Astrocyte (in vitro differentiated cells and primary cell): ENCODE results near the gene BORCS6. TPM values are rescaled to one million over a fixed set of nuclear protein-coding genes. Genes with fewer than 3 reads are reported as not detected.

ENCODE experiments used
- DNase-seq: peaks from one replicate; pipeline ENCODE4 v3.0.0-alpha.2; 2010; ENCODE audit warnings: low read depth
- FAIRE-seq: peaks from 2 replicates; lab custom pipeline; 2011; peaks lifted over from hg19 to GRCh38; lab: Jason Lieb, UNC
- H2AFZ ChIP-seq: 2 replicates; pipeline ENCODE4 v1.6.0; 2012; ENCODE audit warnings: low read depth, low read length, inconsistent platforms
- H3K27ac ChIP-seq: 2 replicates; pipeline ENCODE4 v1.5.1; 2011; ENCODE audit warnings: low read depth, low read length, inconsistent platforms
- H3K27me3 ChIP-seq: 2 replicates; pipeline ENCODE4 v1.6.0; 2011; ENCODE audit warnings: low read length, inconsistent platforms; ENCODE audit not compliant: insufficient read depth
- H3K36me3 ChIP-seq: 2 replicates; pipeline ENCODE4 v1.5.1; 2011; ENCODE audit warnings: low read length, inconsistent platforms; ENCODE audit not compliant: insufficient read depth
- H3K4me1 ChIP-seq: 2 replicates; pipeline ENCODE4 v1.5.1; 2011; ENCODE audit warnings: low read length, inconsistent platforms; ENCODE audit not compliant: insufficient read depth
- H3K4me2 ChIP-seq: 2 replicates; pipeline ENCODE4 v1.6.0; 2012; ENCODE audit warnings: low read length, inconsistent platforms
- H3K4me3 ChIP-seq: 2 replicates; pipeline ENCODE4 v1.5.1; 2011; ENCODE audit warnings: low read depth, mild to moderate bottlenecking, low read length, inconsistent platforms; ENCODE audit not compliant: insufficient read depth
- H3K79me2 ChIP-seq: 2 replicates; pipeline ENCODE4 v1.6.0; 2012; ENCODE audit warnings: mild to moderate bottlenecking, low read length, inconsistent platforms; ENCODE audit not compliant: insufficient read depth
- H3K9ac ChIP-seq: 2 replicates; pipeline ENCODE4 v1.6.0; 2012; ENCODE audit warnings: mild to moderate bottlenecking, low read length, inconsistent platforms
- H3K9me3 ChIP-seq: 2 replicates; pipeline ENCODE4 v1.5.1; 2012; ENCODE audit warnings: low read depth, mild to moderate bottlenecking, low read length, inconsistent platforms; ENCODE audit not compliant: insufficient read depth
- H4K20me1 ChIP-seq: 2 replicates; pipeline ENCODE4 v1.6.0; 2012; ENCODE audit warnings: low read length, inconsistent platforms; ENCODE audit not compliant: insufficient read depth
- H3K27ac Mint-ChIP-seq: one replicate; pipeline ENCODE4 v1.8.0; 2021; ENCODE audit warnings: mild to moderate bottlenecking, mixed read lengths; ENCODE audit not compliant: unreplicated experiment
- H3K27me3 Mint-ChIP-seq: one replicate; pipeline ENCODE4 v1.8.0; 2021; ENCODE audit warnings: low read depth, mixed read lengths; ENCODE audit not compliant: unreplicated experiment
- H3K36me3 Mint-ChIP-seq: one replicate; pipeline ENCODE4 v1.8.0; 2021; ENCODE audit warnings: low read depth, mixed read lengths; ENCODE audit not compliant: unreplicated experiment
- H3K4me1 Mint-ChIP-seq: one replicate; pipeline ENCODE4 v1.8.0; 2021; ENCODE audit warnings: low read depth, mixed read lengths; ENCODE audit not compliant: unreplicated experiment
- H3K4me3 Mint-ChIP-seq: one replicate; pipeline ENCODE4 v1.8.0; 2021; ENCODE audit warnings: mild to moderate bottlenecking, moderate library complexity, mixed read lengths; ENCODE audit not compliant: unreplicated experiment
- H3K9me3 Mint-ChIP-seq: one replicate; pipeline ENCODE4 v1.8.0; 2021; ENCODE audit warnings: mild to moderate bottlenecking, mixed read lengths; ENCODE audit not compliant: unreplicated experiment
- EZH2 ChIP-seq: IDR thresholded peaks from 2 replicates; pipeline ENCODE4 v1.6.1; 2012; ENCODE audit warnings: mild to moderate bottlenecking, low read length, inconsistent platforms; ENCODE audit not compliant: insufficient read depth
- total RNA-seq: library from RNA; stranded (reverse); gene quantifications from 2 replicates; pipeline ENCODE4 v1.2.1, GENCODE V29; 2021
- TF ChIP-seq, protein P1 (sequence below): IDR thresholded peaks from 2 replicates; pipeline ENCODE4 v1.5.1; 2011; ENCODE audit warnings: low read depth, mild to moderate bottlenecking, inconsistent platforms, low read length, moderate library complexity; ENCODE audit not compliant: insufficient read depth

The BORCS6 gene
- total RNA-seq, 1 donor from 2014 or later: 6.6 TPM

GRCh38 chr17:8159032-8159400, 31.0 kb downstream of the BORCS6 start:
- peak overlapping the region; percentile 36 for H3K27ac Mint-ChIP-seq
- no peak for FAIRE-seq

GRCh38 chr17:8158267-8159031, 31.5 kb downstream of the BORCS6 start:
- DNase-seq (peak; percentile 48), FAIRE-seq (no peak)
- Mint-ChIP-seq H3K27me3 (no peaks in the 10 kb centered on the region), H3K36me3 (peaks cover 2% of the 10 kb centered on the region), H3K4me3 (peak overlapping the region; percentile 68), H3K9me3 (no peaks in the 10 kb centered on the region), H3K4me1 (peaks cover 26% of the 10 kb centered on the region), H3K27ac (peak overlapping the region; percentile 36)
- H3K4me3 ChIP-seq: no peak overlapping the region
- peaks cover 11% of the 10 kb centered on the region for H3K36me3 ChIP-seq
- H3K9me3 ChIP-seq: no peaks in the 10 kb centered on the region
- H3K9ac ChIP-seq: peak overlapping the region; percentile 17
- peak overlapping the region; percentile 40 for H3K4me2 ChIP-seq
- H3K27me3 ChIP-seq: no peaks in the 10 kb centered on the region
- H2AFZ ChIP-seq: no peak overlapping the region
- peak overlapping the region; percentile 52 for H3K27ac ChIP-seq
- H3K79me2 ChIP-seq: peaks cover 34% of the 10 kb centered on the region
- H4K20me1 ChIP-seq: peaks cover 37% of the 10 kb centered on the region
- TF ChIP-seq EZH2: no peak
- TF ChIP-seq, protein P1, sequence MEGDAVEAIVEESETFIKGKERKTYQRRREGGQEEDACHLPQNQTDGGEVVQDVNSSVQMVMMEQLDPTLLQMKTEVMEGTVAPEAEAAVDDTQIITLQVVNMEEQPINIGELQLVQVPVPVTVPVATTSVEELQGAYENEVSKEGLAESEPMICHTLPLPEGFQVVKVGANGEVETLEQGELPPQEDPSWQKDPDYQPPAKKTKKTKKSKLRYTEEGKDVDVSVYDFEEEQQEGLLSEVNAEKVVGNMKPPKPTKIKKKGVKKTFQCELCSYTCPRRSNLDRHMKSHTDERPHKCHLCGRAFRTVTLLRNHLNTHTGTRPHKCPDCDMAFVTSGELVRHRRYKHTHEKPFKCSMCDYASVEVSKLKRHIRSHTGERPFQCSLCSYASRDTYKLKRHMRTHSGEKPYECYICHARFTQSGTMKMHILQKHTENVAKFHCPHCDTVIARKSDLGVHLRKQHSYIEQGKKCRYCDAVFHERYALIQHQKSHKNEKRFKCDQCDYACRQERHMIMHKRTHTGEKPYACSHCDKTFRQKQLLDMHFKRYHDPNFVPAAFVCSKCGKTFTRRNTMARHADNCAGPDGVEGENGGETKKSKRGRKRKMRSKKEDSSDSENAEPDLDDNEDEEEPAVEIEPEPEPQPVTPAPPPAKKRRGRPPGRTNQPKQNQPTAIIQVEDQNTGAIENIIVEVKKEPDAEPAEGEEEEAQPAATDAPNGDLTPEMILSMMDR: peak; percentile 86
- peaks cover 52% of the 10 kb centered on the region for H3K4me1 ChIP-seq

More at GRCh38 chr17:8159032-8159400, 31.0 kb downstream of the BORCS6 start:
- Histone ChIP-seq H3K79me2 (peaks cover 34% of the 10 kb centered on the region), H3K4me3 (no peak overlapping the region), H3K4me1 (peaks cover 52% of the 10 kb centered on the region), H3K9ac (no peak overlapping the region), H3K27me3 (no peaks in the 10 kb centered on the region), H4K20me1 (peaks cover 37% of the 10 kb centered on the region), H3K27ac (no peak overlapping the region), H3K9me3 (no peaks in the 10 kb centered on the region), H2AFZ (no peak overlapping the region), H3K4me2 (no peak overlapping the region), H3K36me3 (peaks cover 11% of the 10 kb centered on the region)
- Mint-ChIP-seq H3K27me3 (no peaks in the 10 kb centered on the region), H3K9me3 (no peaks in the 10 kb centered on the region), H3K4me1 (peaks cover 27% of the 10 kb centered on the region), H3K36me3 (peaks cover 2% of the 10 kb centered on the region), H3K4me3 (no peak overlapping the region)
- no peak for TF ChIP-seq EZH2
- TF ChIP-seq, protein P1: no peak
- DNase-seq: no peak
